GM12801 (cell line): Measurements from ENCODE around the gene EBP.

Experiments used
- TF ChIP-seq, protein P1 (sequence below): IDR thresholded peaks from one replicate; pipeline ENCODE4 v1.5.1; 2011; ENCODE audit warnings: control low read depth; ENCODE audit not compliant: insufficient read length; ENCODE audit errors: extremely low read depth

The EBP gene

DNA sequence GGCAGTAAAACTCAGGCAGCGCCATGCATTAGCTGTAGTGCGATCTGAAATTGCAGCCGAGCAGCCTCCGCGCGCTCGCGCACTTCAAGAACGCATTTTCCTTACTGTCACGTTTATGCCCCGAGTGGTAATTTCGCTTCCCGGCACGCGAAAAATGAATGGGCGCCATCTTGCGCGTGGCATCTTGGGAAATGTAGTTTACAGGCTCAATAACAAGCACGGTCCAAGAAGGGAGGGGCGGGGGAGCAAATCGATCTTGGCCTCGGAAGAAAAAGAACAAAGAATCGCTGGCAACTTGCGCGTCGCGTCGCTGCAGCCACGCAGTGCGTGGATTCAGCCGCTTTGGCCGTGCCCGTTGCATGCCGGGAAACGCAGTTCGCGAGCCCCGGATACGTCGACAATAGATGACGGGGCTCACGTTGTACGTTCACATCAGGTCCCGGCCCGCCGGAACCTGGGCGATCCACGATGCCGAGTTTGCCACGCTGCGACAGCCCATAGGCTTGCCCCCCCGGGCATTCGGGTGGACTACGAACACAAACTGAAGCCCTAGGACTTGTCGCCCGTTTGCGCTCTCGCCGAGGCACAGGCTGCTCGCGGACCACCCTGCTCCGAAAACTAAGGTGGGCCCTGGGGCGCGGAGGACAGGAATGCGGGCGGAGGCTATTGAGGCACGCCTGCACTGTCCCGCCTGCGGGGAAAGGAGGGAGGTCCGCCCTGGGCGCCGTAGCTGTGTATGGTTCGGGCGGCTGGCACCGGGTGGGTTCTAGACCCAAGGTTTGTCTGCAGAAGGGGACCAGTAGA, 45.6 kb upstream of the EBP start, which contains the start of gene FTSJ1:
Gene FTSJ1 (plus strand): TSS at position 426 of the 804 bp plus-strand sequence. CDS start 1,849 bp downstream, outside the sequence.
- TF ChIP-seq, protein P1, sequence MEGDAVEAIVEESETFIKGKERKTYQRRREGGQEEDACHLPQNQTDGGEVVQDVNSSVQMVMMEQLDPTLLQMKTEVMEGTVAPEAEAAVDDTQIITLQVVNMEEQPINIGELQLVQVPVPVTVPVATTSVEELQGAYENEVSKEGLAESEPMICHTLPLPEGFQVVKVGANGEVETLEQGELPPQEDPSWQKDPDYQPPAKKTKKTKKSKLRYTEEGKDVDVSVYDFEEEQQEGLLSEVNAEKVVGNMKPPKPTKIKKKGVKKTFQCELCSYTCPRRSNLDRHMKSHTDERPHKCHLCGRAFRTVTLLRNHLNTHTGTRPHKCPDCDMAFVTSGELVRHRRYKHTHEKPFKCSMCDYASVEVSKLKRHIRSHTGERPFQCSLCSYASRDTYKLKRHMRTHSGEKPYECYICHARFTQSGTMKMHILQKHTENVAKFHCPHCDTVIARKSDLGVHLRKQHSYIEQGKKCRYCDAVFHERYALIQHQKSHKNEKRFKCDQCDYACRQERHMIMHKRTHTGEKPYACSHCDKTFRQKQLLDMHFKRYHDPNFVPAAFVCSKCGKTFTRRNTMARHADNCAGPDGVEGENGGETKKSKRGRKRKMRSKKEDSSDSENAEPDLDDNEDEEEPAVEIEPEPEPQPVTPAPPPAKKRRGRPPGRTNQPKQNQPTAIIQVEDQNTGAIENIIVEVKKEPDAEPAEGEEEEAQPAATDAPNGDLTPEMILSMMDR: no peak

- TF ChIP-seq, protein P1: no peak
These were observed 44.7 kb upstream of the EBP start for GRCh38 chrX:48476919-48477318.

- TF ChIP-seq, protein P1: no peak
These were observed 43.5 kb upstream of the EBP start for GRCh38 chrX:48477960-48478755.

DNA sequence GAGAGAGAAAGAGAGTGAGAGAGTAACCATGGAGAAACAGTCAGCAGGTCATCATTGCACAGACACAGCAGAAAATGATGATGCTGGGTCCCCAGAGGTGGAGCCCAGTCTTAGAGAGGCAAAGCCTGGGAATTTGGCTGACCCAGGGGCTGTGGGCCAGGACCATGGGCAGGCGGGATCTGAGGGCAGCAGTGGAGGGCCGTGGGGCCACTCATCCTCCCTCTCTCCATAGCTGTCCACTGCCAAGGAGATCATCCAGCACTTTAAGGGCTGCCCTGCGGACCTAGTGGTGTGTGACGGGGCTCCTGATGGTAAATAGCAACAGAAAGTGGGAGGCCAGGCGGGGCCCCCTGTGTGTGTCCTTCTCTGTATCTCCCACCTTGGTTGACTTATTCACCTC, 42.8 kb upstream of the EBP start:
- TF ChIP-seq, protein P1: no peak

GRCh38 chrX:48480142-48480541, 41.5 kb upstream of the EBP start:
- TF ChIP-seq, protein P1: no peak

DNA sequence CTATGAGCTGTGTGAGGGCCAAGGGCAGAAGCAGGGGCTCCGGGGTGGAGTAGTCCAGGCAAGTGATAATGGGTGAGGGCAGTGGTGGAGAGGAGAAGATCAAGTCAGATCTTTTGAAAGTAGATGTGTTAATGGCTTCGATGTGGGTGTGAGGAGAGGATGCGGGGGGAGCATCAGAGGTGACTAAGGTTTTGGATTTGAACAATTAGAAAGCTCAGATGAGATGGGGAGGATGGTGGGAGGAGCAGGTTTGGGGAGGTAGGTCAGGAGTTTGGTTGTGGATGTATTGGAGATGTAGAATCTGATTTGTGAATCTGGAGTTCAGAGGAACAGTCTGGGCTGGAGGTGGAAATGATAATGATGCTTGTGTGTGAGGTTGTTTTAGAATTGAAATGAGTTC, 41.0 kb upstream of the EBP start:
- TF ChIP-seq, protein P1: no peak

GRCh38 chrX:48482526-48482925, 39.1 kb upstream of the EBP start:
- TF ChIP-seq, protein P1: no peak
